ENCODE measurements around the gene FASTKD2. TPM values are rescaled to one million over a fixed set of nuclear protein-coding genes. Genes with fewer than 3 reads are reported as not detected.
A peak's percentile ranks its signal among the peaks of the same experiment; 100 is the strongest.

Gene FASTKD2
- total RNA-seq: 10 to 100 TPM; 22.2 to 45.5 TPM

GRCh38 chr2:206765242-206766056, at the start of gene FASTKD2, which contains the start of gene MDH1B:
Gene FASTKD2 (plus strand): TSS chr2:206765606. CDS start chr2:206766694, 1,088 bp downstream.
Gene MDH1B (minus strand): TSS chr2:206765328. CDS start chr2:206765271, 57 bp downstream.
- H3K27ac ChIP-seq: peak within 1 kb of the TSS; percentile 87 to 89
- H3K36me3 ChIP-seq: peaks cover 5% of the 10 kb centered on the region
- no peak for TF ChIP-seq CTCF (IDR thresholded peaks at IDR 0.05)
- H3K4me3 ChIP-seq: peak within 1 kb of the TSS; percentile 70 to 82
- peak; percentile 94 for DNase-seq (ENCODE audit: low spot score)
- H3K9me3 ChIP-seq: no peaks in the 10 kb centered on the region
- peaks cover 0 to 30% of the 10 kb centered on the region in 2 donors for H3K4me1 ChIP-seq
- no peaks in the 10 kb centered on the region for H3K27me3 ChIP-seq

- no peak for TF ChIP-seq CTCF (IDR thresholded peaks at IDR 0.05)
- DNase-seq (ENCODE audit: low spot score): no peak
These were observed 48.8 kb upstream of the FASTKD2 start for GRCh38 chr2:206716623-206717022.

GRCh38 chr2:206718296-206718695, 47.1 kb upstream of the FASTKD2 start, which contains the start of gene DYTN:
Gene DYTN (minus strand): TSS chr2:206718396. CDS start chr2:206718279, 117 bp downstream.
- DNase-seq (ENCODE audit: low spot score): no peak
- Histone ChIP-seq H3K27ac (no peak within 1 kb of the TSS), H3K4me3 (no peak within 1 kb of the TSS), H3K4me1 (no peaks in the 10 kb centered on the region), H3K9me3 (no peaks in the 10 kb centered on the region), H3K27me3 (no peaks in the 10 kb centered on the region), H3K36me3 (no peaks in the 10 kb centered on the region)
- no peak for TF ChIP-seq CTCF (IDR thresholded peaks at IDR 0.05)

More at GRCh38 chr2:206716623-206717022, 48.8 kb upstream of the FASTKD2 start:
- no peaks in the 10 kb centered on the region for H3K36me3 ChIP-seq
- H3K27me3 ChIP-seq: no peaks in the 10 kb centered on the region
- H3K4me1 ChIP-seq: no peaks in the 10 kb centered on the region
- H3K27ac ChIP-seq: no peak overlapping the region
- no peaks in the 10 kb centered on the region for H3K9me3 ChIP-seq
- H3K4me3 ChIP-seq: no peak overlapping the region

- H3K9me3 ChIP-seq: no peaks in the 10 kb centered on the region
- no peak overlapping the region for H3K27ac ChIP-seq
- no peak for TF ChIP-seq CTCF (IDR thresholded peaks at IDR 0.05)
- H3K36me3 ChIP-seq: no peaks in the 10 kb centered on the region
- no peak for DNase-seq (ENCODE audit: low spot score)
- H3K4me3 ChIP-seq: no peak overlapping the region
- no peaks in the 10 kb centered on the region for H3K27me3 ChIP-seq
- no peaks in the 10 kb centered on the region for H3K4me1 ChIP-seq
These were observed 44.0 kb upstream of the FASTKD2 start for GRCh38 chr2:206721256-206721920.

- no peaks in the 10 kb centered on the region for H3K36me3 ChIP-seq
- no peak overlapping the region for H3K27ac ChIP-seq
- H3K4me3 ChIP-seq: no peak overlapping the region
- no peaks in the 10 kb centered on the region for H3K9me3 ChIP-seq
- no peak for TF ChIP-seq CTCF (IDR thresholded peaks at IDR 0.05)
- H3K27me3 ChIP-seq: no peaks in the 10 kb centered on the region
- no peaks in the 10 kb centered on the region for H3K4me1 ChIP-seq
- DNase-seq (ENCODE audit: low spot score): no peak
These were observed 42.1 kb upstream of the FASTKD2 start for GRCh38 chr2:206723288-206723687.
